Uterus (tissue), 4 donors: ENCODE measurements around the gene ARSB. TPM values are rescaled to one million over a fixed set of nuclear protein-coding genes. Genes with fewer than 3 reads are reported as not detected.
A peak's percentile ranks its signal among the peaks of the same experiment; 100 is the strongest.

ENCODE experiments used
- DNase-seq, 2 donors: peaks; one replicate each; pipeline ENCODE4 v3.0.0-alpha.2; 2019 to 2020
- H3K27ac ChIP-seq, 2 donors: fragments of 200-600 bp; sonication (generic); 1 replicate in 1 of 2; 2 replicates in 1 of 2; pipeline ENCODE4 v1.5.1; 2016 to 2018
- H3K27me3 ChIP-seq, 2 donors: fragments of 200-600 bp; sonication (generic); one replicate each; pipeline ENCODE4 v1.5.1; 2018 to 2019; ENCODE audit warnings: control low read depth in 1 of 2
- H3K36me3 ChIP-seq, 2 donors: fragments of 200-600 bp; sonication (generic); one replicate each; pipeline ENCODE4 v1.5.1; 2019; ENCODE audit warnings: control low read depth in 1 of 2
- H3K4me1 ChIP-seq, 2 donors: fragments of 200-600 bp; sonication (generic); one replicate each; pipeline ENCODE4 v1.5.1; 2018 to 2019; ENCODE audit warnings: control low read depth in 1 of 2
- H3K4me3 ChIP-seq, 2 donors: fragments of 200-600 bp; sonication (generic); 1 replicate in 1 of 2; 2 replicates in 1 of 2; pipeline ENCODE4 v1.5.1; 2018 to 2019; ENCODE audit warnings: mild to moderate bottlenecking in 1 of 2
- H3K9me3 ChIP-seq, 2 donors: fragments of 200-600 bp; sonication (generic); one replicate each; pipeline ENCODE4 v1.5.1; 2019; ENCODE audit warnings: control low read depth in 1 of 2
- CTCF ChIP-seq, 4 experiments: fragments of 200-600 bp in 2 of 4; fragments of 450-650 bp in 2 of 4; sonication (generic) in 2 of 4; IDR thresholded peaks; one replicate each; pipeline ENCODE4 v1.5.1; 2016 to 2019; ENCODE audit warnings: antibody characterized with exemption in 4 of 4, mild to moderate bottlenecking in 2 of 4, moderate library complexity in 1 of 4
- POLR2A ChIP-seq, 2 donors: fragments of 450-650 bp; IDR thresholded peaks; one replicate each; pipeline ENCODE4 v1.6.1; 2016; ENCODE audit warnings: antibody characterized with exemption in 2 of 2, mild to moderate bottlenecking in 1 of 2, moderate library complexity in 1 of 2
- intact Hi-C: fragments of 100-400 bp; cut with DNase I; formaldehyde crosslinking; loops from one replicate; pipeline ENCODE4 v1.15.1; 2023; ENCODE audit warnings: low total_unique reads
- total RNA-seq, 4 donors: library from RNA; depleted of rRNA in 3 of 4; stranded (reverse); fragments of >200 nt in 3 of 4; gene quantifications; one replicate each; pipeline versions ENCODE4 v1.1.0 to v1.2.4, GENCODE V29; 2014 to 2023
- donor health status: DM: yes; HTN: yes; CAD: no.

Gene ARSB
- total RNA-seq, 4 donors from 2014 or later: 10.0 to 22.7 (median 15.1) TPM

DNA sequence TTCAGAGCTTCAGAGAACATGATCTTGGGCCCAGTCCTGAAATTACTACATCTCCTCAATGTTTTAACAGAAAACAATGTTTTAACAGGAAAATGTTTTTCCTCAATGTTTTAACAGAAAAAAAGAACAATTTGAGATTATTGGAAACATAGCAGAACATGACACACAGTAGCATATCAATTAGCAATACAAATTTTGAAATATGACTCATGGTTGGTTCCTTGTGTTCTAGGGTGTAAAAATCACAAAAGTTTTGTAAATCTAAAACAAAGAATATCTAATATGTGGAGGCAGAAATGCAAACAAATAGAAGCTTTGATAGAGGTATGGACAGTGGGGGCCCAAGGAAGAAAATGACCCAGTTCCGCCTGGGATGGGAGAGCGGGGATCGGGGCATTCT lies 22.8 kb upstream of the ARSB start:
- Histone ChIP-seq H3K36me3 (no peaks in the 10 kb centered on the region), H3K27ac (no peak overlapping the region), H3K9me3 (no peaks in the 10 kb centered on the region), H3K27me3 (no peaks in the 10 kb centered on the region), H3K4me3 (no peak overlapping the region), H3K4me1 (no peaks in the 10 kb centered on the region)
- no peak for TF ChIP-seq POLR2A (IDR thresholded peaks at IDR 0.05)
- no peak for TF ChIP-seq CTCF (IDR thresholded peaks at IDR 0.05)
- no peak for DNase-seq
- intact Hi-C loops: no loop called here

DNA sequence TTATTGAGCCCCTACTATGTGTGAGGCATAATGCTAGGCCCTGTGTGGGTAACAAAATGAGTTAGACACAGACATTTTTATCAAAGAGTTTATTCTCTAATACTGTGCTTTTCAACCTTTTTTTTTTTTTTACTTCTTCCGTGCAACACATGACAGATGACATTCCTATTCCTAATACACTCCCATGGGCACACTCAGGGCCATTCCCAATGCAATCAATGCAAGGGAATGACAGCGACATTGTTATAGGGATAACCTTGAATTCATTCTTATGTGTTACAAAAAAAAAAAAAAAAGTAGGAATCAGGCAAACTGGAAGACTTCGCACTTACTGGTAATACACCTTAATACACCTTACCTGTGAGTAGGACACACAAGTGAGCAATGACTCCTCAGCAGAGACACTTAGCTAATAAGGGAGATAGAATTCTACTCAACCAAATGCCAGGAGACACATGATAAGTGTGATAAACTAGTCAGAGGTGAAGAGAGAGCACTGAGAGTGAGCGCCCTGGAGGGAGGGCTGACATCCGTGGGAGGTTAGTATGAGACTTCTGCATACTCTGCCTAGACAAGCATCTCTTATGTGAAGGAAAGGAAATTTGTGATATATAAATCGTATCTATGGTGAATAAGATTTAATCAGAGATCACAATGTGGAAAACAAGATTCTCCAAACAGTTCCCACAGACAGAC lies 21.0 kb upstream of the ARSB start:
- H3K4me3 ChIP-seq: no peak overlapping the region
- no peak for TF ChIP-seq POLR2A (IDR thresholded peaks at IDR 0.05)
- no peak for TF ChIP-seq CTCF (IDR thresholded peaks at IDR 0.05)
- H3K36me3 ChIP-seq: no peaks in the 10 kb centered on the region
- no peak overlapping the region for H3K27ac ChIP-seq
- no peak for DNase-seq
- no peaks in the 10 kb centered on the region for H3K9me3 ChIP-seq
- intact Hi-C loops: no loop called here
- H3K4me1 ChIP-seq: no peaks in the 10 kb centered on the region
- no peaks in the 10 kb centered on the region for H3K27me3 ChIP-seq

DNA sequence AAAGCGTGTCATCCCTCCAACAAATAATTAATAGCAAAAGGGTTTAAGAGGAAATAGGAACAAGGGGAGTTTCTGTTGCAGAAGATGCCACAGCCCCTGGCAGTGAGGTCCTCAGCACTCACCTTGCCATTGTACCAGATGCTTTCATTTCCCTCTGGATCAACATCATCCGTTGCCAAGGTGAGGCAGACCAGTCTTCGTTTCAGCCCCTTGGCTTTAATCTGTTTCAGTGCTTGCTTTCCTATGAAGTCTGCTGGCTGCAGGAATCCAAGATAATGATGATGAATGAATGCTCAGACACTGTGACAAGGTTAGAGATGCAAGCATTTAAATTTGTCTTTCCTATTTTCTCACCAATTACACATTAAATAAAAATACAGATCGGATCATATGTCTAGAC lies 20.0 kb upstream of the ARSB start:
- H3K27me3 ChIP-seq: no peaks in the 10 kb centered on the region

DNA sequence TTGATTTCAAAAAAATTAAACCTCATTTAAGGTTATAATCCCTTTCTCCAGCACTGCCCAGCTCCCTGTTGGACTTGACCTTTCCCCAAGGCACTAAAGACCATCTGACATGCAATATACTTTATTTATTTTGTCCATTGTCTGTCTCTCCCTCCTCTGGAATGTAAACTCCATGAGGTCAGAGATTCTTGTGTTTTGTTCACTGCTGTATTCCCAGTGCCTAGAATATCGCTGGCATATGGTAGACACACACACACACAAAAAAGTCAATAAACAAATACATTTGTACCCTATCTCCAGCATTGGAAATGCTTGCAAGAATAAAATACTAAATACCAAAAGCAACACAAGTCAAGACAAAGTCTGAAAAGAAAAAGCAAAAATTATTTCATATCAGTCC lies 17.3 kb upstream of the ARSB start:
- H3K27me3 ChIP-seq: no peaks in the 10 kb centered on the region
- peak overlapping the region in 1 of 2 donors; percentile 19 for H3K27ac ChIP-seq
- intact Hi-C loops: no loop called here
- no peak for DNase-seq
- H3K36me3 ChIP-seq: no peaks in the 10 kb centered on the region
- no peaks in the 10 kb centered on the region for H3K4me1 ChIP-seq
- no peaks in the 10 kb centered on the region for H3K9me3 ChIP-seq
- H3K4me3 ChIP-seq: no peak overlapping the region
- TF ChIP-seq CTCF (IDR thresholded peaks at IDR 0.05) (no peak), POLR2A (IDR thresholded peaks at IDR 0.05) (no peak)

More for the DNA sequence above, 20.0 kb upstream of the ARSB start:
- Histone ChIP-seq H3K4me3 (no peak overlapping the region), H3K4me1 (no peaks in the 10 kb centered on the region), H3K9me3 (no peaks in the 10 kb centered on the region), H3K36me3 (no peaks in the 10 kb centered on the region), H3K27ac (no peak overlapping the region)
- no peak for DNase-seq
- TF ChIP-seq CTCF (IDR thresholded peaks at IDR 0.05) (no peak), POLR2A (IDR thresholded peaks at IDR 0.05) (no peak)
- intact Hi-C loops: no loop called here

- Histone ChIP-seq H3K4me1 (no peaks in the 10 kb centered on the region), H3K36me3 (no peaks in the 10 kb centered on the region), H3K4me3 (no peak overlapping the region), H3K27ac (peak overlapping the region in 1 of 2 donors; percentile 19), H3K27me3 (no peaks in the 10 kb centered on the region), H3K9me3 (no peaks in the 10 kb centered on the region)
- DNase-seq: no peak
- intact Hi-C loops: no loop called here
- TF ChIP-seq POLR2A (IDR thresholded peaks at IDR 0.05) (no peak), CTCF (IDR thresholded peaks at IDR 0.05) (no peak)
These were observed 16.4 kb upstream of the ARSB start for GRCh38 chr5:79001471-79001870.
